Activated naive CD4-positive, alpha-beta T cell treated with Interleukin-2 at 50 U/mL for 16 hours (primary cell): ENCODE measurements around the gene AKT1S1.
"Not testable (repeated sequence)": the region's sequence is repeated elsewhere in the genome, so short reads cannot be mapped to it uniquely, and the experiment has no call there.

Experiments
- DNase-seq: peaks from one replicate; pipeline ENCODE4 v3.0.0-alpha.2; 2020

Gene AKT1S1

DNA sequence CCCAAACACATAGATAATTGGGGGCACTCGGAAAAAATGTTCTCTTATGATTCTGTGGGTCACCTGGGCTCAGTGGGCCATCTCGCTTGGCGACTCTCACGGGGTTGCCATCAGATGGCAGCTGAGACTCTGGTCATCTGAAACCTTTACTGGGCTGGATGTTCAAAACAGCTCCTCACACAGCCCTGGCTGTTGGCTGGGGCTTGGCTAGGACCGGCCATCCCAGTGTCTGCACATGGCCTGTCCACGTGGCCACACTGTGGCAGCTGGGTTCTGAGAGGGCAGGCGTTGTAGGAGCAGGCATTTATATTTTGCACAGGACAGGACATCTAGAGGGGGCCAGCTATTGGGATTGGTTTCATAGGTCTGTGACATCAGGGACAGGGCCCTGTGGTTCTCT is 43.6 kb downstream of the AKT1S1 start:
- DNase-seq, result no peak

GRCh38 chr19:49832556-49832955 is 44.6 kb downstream of the AKT1S1 start:
- DNase-seq, result no peak

GRCh38 chr19:49831592-49831991 is 45.6 kb downstream of the AKT1S1 start:
- DNase-seq, result no peak

DNA sequence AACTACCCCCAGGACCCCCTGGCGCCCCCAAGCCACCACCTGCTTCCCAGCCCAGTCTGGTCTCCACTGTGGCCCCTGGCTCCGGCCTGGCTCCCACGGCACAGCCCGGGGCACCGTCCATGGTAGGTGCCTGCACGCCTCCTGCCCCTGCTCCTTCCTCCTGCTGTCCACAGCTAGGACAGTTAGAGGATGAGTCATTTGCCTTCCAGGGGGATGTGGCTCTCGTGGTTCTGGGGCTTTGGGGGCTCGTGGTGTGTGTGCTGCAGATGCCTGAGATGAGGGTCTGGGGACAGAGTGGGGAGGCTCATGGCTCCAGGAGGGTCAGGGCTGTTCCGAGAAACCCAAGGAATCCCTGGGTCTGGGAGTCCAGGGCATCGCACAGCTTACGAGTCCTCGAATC is 46.4 kb downstream of the AKT1S1 start:
- DNase-seq, result no peak

DNA sequence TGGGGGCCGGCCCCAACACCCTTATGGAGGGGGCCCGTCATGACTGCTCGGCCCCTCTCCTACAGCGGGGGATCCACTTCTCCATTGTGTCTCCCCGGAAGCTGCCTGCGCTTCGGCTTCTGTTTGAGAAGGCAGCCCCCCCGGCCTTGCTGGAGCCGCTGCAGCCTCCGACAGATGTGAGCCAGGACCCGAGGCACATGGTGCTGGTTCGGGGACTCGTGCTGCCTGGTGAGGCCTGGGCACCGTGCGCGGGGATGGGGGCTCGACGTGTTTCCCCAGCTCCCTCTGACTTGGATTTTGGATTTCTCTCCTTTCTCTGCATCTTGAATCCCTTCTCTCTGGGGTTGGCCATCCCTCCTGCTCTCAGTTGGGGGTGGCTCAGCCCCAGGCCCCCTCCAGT is 47.4 kb downstream of the AKT1S1 start:
- no peak for DNase-seq

DNA sequence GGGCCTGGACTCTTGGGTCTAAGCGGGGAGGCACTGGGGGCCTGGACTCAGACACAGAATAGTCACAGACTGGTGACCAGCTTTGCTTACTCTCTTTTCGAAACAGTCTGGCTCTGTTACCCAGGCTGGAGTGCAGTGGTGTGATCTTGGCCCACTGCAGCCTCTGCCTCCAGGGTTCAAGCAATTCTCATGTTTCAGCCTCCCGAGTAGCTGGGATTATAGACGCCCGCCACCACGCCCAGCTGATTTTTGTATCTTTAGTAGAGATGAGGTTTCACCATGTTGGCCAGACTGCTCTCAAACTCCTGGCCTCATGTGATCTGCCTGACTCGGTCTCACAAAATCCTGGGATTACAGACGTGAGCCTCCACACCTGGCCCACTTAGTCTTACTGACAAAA is 48.0 kb downstream of the AKT1S1 start:
- no peak for DNase-seq

DNA sequence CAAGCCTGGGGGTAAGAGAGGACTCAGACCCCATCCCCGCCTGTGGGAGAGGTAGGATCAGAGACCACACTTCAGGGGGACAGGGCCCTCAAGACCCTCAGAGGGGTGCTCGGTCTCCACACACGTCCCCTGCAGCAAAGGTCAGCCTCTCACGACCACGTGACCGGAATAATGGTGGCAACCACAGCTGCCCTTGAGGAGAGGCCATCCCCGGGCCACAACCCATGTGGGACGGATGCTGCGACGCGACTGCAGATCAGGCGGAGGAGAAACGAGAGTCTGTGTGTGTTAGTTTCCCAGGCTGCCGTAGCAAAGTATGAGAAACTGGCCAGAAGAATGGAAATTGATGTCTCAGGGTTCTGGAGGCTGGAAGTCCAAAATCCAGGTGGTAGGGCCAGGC is 50.1 kb downstream of the AKT1S1 start:
- no peak for DNase-seq

- no peak for DNase-seq
These were observed 52.5 kb downstream of the AKT1S1 start for GRCh38 chr19:49824662-49825061.

DNA sequence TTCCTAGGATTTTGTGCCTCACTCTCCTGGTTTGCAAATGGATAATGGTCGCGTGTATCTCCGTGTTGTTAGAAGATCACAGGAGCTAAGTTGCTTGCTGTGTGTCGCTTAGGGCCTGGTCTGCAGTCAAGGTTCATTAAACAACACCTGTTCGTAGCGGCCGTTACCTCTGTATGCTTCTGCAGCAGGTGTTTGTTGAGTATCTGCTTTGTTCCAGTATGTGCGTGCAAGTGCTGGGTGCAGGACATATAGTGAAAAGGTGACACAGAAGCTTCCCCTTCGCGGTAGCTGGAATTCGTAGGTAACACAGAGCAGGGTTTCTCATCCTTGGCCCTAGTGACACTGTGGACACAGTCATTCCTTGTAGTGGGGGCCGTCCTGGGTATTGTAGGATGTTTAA is 53.7 kb downstream of the AKT1S1 start:
- no peak for DNase-seq

DNA sequence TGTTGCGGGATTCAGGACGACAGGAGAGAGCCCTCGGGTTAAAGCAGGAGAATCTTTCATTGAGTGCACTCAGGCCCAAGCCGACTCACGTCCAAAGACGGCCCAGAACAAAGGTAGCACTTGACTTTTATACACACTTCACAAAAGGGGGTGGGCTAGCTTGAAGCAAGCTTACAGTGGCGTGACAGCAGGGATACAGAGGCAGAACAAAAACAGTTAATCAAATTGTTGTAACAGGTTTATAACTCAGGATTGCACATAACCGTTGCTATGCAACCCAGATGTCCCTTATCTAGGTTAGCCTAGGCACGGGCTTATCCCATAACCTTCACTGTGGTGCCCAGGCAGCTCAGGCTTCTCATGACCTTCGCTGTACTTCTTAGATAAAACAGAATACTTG is 57.0 kb downstream of the AKT1S1 start:
- DNase-seq, result no peak

DNA sequence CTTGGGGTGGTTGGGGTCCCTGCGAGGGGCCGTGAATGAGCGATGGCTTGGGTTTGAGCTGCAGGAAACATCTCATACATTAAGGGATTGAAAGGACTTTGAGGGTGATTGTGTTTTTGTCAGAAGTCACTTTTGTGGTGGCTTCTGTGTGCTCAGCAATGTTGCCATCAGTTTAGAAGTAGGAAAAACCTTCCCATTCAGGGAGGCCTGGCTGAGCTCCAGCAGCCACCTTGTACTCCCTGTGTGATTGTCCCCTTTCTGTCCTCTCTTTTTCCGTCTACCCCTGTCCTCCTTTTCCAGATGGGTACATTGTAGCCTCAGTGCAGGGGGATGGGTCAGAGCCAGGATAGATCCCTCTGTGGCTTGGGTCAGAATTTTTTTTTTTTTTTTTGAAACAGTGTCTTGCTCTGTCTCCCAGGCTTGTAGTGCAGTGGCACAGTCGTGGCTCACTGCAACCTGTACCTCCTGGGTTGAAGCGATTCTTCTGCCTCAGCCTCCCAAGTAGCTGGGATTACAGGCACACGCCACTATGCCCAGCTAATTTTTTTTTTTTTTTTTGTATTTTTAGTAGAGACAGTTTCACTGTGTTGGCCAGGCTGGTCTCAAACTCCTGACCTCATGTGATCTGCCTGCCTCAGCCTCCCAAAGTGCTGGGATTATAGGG is 57.6 kb downstream of the AKT1S1 start:
- not testable (repeated sequence) for DNase-seq
